Caco-2 (cell line): Measurements from ENCODE around the gene GPM6B. TPM values are rescaled to one million over a fixed set of nuclear protein-coding genes. Genes with fewer than 3 reads are reported as not detected.
"Not testable (repeated sequence)": the region's sequence is repeated elsewhere in the genome, so short reads cannot be mapped to it uniquely, and the experiment has no call there.

Experiments used
- BruUV-seq: library from RNA; stranded (reverse); fragments of 400-500 nt; replicated peaks from 2 replicates; lab custom pipeline; 2021; lab: Mats Ljungman, UMichigan
- CTCF ChIA-PET: fragments of 300-600 bp; sonication (Branson Sonifier 250); formaldehyde crosslinking; loops from one replicate; lab custom pipeline; 2022; ENCODE audit warnings: antibody characterized with exemption; lab: Charles Lee
- POLR2A ChIA-PET: fragments of 300-600 bp; sonication (Branson Sonifier 250); formaldehyde crosslinking; loops from one replicate; lab custom pipeline; 2022; ENCODE audit warnings: antibody characterized with exemption; lab: Charles Lee
- DNase-seq, 2 experiments: peaks; one replicate each; pipeline versions ENCODE4 v3.0.0 to v3.0.0-alpha.2; 2020 to 2022
- H3K27me3 ChIP-seq: replicated peaks from 2 replicates; pipeline ENCODE4 v1.6.0; 2011; ENCODE audit warnings: low read length; ENCODE audit not compliant: control insufficient read depth, insufficient read depth
- H3K36me3 ChIP-seq: 2 replicates; pipeline ENCODE4 v1.5.1; 2011; ENCODE audit warnings: low read length; ENCODE audit not compliant: control insufficient read depth, insufficient read depth
- H3K4me1 ChIP-seq: fragments of 250-450 bp; sonication (Bioruptor Pico); 2 replicates; pipeline ENCODE4 v1.5.1; 2020; ENCODE audit warnings: mild to moderate bottlenecking
- H3K4me3 ChIP-seq: 2 replicates; pipeline ENCODE4 v1.5.1; 2011; ENCODE audit warnings: low read depth, mild to moderate bottlenecking, control low read depth, low read length
- H3K9me3 ChIP-seq: fragments of 250-450 bp; sonication (Bioruptor Pico); 2 replicates; pipeline ENCODE4 v1.5.1; 2020; ENCODE audit warnings: mild to moderate bottlenecking, moderate library complexity
- H3K27ac Mint-ChIP-seq: one replicate; pipeline ENCODE4 v1.8.0; 2022; ENCODE audit warnings: mixed read lengths; ENCODE audit not compliant: unreplicated experiment
- H3K27me3 Mint-ChIP-seq: one replicate; pipeline ENCODE4 v1.8.0; 2022; ENCODE audit warnings: mixed read lengths; ENCODE audit not compliant: insufficient read depth, unreplicated experiment
- H3K36me3 Mint-ChIP-seq: one replicate; pipeline ENCODE4 v1.8.0; 2022; ENCODE audit warnings: mild to moderate bottlenecking, mixed read lengths; ENCODE audit not compliant: insufficient read depth, unreplicated experiment
- H3K4me1 Mint-ChIP-seq: one replicate; pipeline ENCODE4 v1.8.0; 2022; ENCODE audit warnings: low read depth, mixed read lengths; ENCODE audit not compliant: unreplicated experiment
- H3K4me3 Mint-ChIP-seq: one replicate; pipeline ENCODE4 v1.8.0; 2022; ENCODE audit warnings: mild to moderate bottlenecking, moderate library complexity, mixed read lengths; ENCODE audit not compliant: unreplicated experiment
- H3K9me3 Mint-ChIP-seq: one replicate; pipeline ENCODE4 v1.8.0; 2022; ENCODE audit warnings: mixed read lengths; ENCODE audit not compliant: unreplicated experiment
- intact Hi-C: fragments of 100-400 bp; cut with micrococcal nuclease; formaldehyde crosslinking; loops from one replicate; pipeline ENCODE4 v1.10.0; 2022; ENCODE audit not compliant: unreplicated experiment
- total RNA-seq: library from RNA; stranded (reverse); gene quantifications from 2 replicates; pipeline ENCODE4 v1.2.3, GENCODE V29; 2022
- TF ChIP-seq, protein P1 (sequence below), 2 experiments: fragments of 200-600 bp in 1 of 2; IDR thresholded peaks; 1 replicate in 1 of 2; 2 replicates in 1 of 2; pipeline versions ENCODE4 v1.5.1 to v1.8.0; 2011 to 2022; ENCODE audit warnings: antibody characterized with exemption in 1 of 2, control low read depth in 1 of 2, inconsistent platforms in 1 of 2, low read depth in 1 of 2, low read length in 1 of 2, mild to moderate bottlenecking in 1 of 2, moderate library complexity in 1 of 2; ENCODE audit not compliant: insufficient read depth in 1 of 2, severe bottlenecking in 1 of 2, unreplicated experiment in 1 of 2

Gene GPM6B
- total RNA-seq, 1 experiment from 2014 or later = 0.09 TPM

DNA sequence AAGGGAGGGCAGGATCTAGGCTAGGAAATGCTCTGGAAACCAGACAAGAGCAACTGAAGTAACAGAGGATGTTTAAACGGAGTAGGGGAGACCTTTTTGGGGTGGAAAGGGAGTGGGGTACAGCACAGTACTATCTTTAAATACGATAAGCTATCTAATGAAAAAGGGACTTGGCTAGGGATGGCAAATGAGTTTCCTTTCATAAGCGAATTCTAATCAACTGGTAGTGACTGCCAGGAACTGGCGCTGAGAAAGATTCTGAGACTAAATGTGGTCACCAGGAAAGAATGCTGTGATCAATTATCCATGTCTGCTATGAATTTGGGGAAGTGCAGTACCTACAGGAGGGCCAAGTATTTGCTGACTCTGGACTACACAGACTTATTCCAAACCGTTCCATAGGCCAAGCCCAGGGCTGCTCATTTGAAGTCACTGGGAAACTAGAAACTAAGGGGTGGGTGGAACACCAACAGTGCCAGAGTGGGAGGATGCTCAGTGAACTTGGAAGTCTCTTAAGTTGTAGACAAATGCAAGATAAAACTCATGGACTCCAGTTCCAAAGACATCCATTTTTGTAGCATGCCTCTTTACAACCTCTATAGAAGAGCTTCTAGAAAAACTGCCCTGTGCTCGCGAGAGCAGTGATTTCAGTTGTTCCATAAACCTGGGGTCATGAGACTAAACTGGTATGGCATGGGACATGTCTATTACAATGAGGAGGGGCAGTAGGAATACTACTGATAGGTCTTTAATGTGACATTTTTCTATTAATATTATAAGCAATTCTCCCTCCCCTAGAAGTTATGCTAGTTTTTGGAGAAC, 84.4 kb downstream of the GPM6B start:
- BruUV-seq = no TSS peak
- no peaks in the 10 kb centered on the region for H3K27me3 Mint-ChIP-seq
- peaks cover 5% of the 10 kb centered on the region for H3K9me3 Mint-ChIP-seq
- intact Hi-C loops = loop anchor here (5.0 kb wide), 1 partner anchor 65 kb away; no protein-coding TSS in a partner anchor
- H3K4me3 ChIP-seq = no peak overlapping the region
- H3K27me3 ChIP-seq = no peaks in the 10 kb centered on the region
- no peaks in the 10 kb centered on the region for H3K36me3 ChIP-seq
- H3K27ac Mint-ChIP-seq = peak overlapping the region; percentile 60
- H3K4me1 Mint-ChIP-seq = peaks cover 20% of the 10 kb centered on the region
- ChIA-PET CTCF (no interaction called here), POLR2A (no interaction called here)
- TF ChIP-seq, protein P1, sequence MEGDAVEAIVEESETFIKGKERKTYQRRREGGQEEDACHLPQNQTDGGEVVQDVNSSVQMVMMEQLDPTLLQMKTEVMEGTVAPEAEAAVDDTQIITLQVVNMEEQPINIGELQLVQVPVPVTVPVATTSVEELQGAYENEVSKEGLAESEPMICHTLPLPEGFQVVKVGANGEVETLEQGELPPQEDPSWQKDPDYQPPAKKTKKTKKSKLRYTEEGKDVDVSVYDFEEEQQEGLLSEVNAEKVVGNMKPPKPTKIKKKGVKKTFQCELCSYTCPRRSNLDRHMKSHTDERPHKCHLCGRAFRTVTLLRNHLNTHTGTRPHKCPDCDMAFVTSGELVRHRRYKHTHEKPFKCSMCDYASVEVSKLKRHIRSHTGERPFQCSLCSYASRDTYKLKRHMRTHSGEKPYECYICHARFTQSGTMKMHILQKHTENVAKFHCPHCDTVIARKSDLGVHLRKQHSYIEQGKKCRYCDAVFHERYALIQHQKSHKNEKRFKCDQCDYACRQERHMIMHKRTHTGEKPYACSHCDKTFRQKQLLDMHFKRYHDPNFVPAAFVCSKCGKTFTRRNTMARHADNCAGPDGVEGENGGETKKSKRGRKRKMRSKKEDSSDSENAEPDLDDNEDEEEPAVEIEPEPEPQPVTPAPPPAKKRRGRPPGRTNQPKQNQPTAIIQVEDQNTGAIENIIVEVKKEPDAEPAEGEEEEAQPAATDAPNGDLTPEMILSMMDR (IDR thresholded peaks at IDR 0.05; ENCODE audit: insufficient read depth in 1 of 2, low read depth in 1 of 2, low read length in 1 of 2, severe bottlenecking in 1 of 2, unreplicated experiment in 1 of 2) = no peak
- H3K9me3 ChIP-seq = no peaks in the 10 kb centered on the region
- H3K4me1 ChIP-seq = no peaks in the 10 kb centered on the region
- peaks cover 37% of the 10 kb centered on the region for H3K36me3 Mint-ChIP-seq
- DNase-seq = no peak
- peak overlapping the region; percentile 33 for H3K4me3 Mint-ChIP-seq

DNA sequence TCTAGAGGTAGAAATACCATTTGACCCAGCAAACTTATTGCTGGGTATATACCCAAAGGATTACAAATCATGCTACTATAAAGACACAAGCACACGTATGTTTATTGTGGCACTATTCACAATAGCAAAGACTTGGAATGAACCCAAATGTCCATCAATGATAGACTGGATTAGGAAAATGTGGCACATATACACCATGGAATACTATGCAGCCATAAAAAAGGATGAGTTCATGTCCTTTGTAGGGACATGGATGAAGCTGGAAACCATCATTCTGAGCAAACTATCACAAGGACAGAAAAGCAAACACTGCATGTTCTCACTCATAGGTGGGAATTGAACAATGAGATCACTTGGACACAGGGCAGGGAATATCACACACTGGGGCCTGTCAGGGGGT, 86.4 kb downstream of the GPM6B start:
- BruUV-seq, H3K27me3 Mint-ChIP-seq, H3K4me3 Mint-ChIP-seq, H3K27ac Mint-ChIP-seq, H3K4me1 ChIP-seq, DNase-seq, H3K27me3 ChIP-seq, H3K36me3 ChIP-seq, H3K4me3 ChIP-seq, H3K9me3 Mint-ChIP-seq, POLR2A ChIA-PET, CTCF ChIA-PET, H3K9me3 ChIP-seq: not testable (repeated sequence)
- intact Hi-C loops = loop anchor here (5.0 kb wide), 1 partner anchor 63 kb away; no protein-coding TSS in a partner anchor
- peaks cover 40% of the 10 kb centered on the region for H3K36me3 Mint-ChIP-seq
- H3K4me1 Mint-ChIP-seq = peaks cover 20% of the 10 kb centered on the region

DNA sequence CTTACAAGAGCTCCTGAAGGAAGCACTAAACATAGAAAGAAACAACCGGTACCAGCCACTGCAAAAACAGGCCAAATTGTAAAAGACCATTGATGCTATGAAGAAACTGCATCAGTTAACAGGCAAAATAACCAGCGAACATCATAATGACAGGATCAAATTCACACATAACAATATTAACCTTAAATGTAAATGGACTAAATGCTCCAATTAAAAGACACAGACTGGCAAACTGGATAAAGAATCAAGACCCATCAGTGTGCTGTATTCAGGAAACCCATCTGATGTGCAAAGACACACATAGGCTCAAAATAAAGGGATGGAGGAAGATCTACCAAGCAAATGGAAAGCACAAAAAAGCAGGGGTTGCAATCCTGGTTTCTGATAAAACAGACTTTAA, 90.3 kb downstream of the GPM6B start:
- CTCF ChIA-PET, BruUV-seq, H3K36me3 ChIP-seq, H3K27me3 ChIP-seq, intact Hi-C loops, H3K4me3 Mint-ChIP-seq, H3K27ac Mint-ChIP-seq, H3K9me3 Mint-ChIP-seq, H3K27me3 Mint-ChIP-seq, POLR2A ChIA-PET, H3K9me3 ChIP-seq, H3K4me3 ChIP-seq, DNase-seq, H3K4me1 Mint-ChIP-seq, H3K4me1 ChIP-seq: not testable (repeated sequence)
- peaks cover 29% of the 10 kb centered on the region for H3K36me3 Mint-ChIP-seq

DNA sequence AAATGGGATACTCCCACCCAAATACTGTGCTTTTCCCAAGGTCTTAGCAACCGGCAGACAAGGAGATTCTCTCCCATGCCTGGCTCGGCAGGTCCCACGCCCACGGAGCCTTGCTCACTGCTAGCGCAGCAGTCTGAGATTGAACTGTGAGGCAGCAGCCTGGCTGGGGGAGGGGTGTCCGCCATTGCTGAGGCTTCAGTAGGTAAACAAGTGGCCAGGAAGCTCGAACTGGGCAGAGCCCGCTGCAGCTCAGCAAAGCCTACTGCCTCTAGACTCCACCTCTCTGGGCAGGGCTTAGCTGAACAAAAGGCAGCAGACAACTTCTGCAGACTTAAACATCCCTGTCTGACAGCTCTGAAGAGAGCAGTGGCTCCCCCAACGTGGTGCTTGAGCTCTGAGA, 92.0 kb downstream of the GPM6B start:
- BruUV-seq, DNase-seq, H3K9me3 Mint-ChIP-seq, H3K9me3 ChIP-seq, intact Hi-C loops, CTCF ChIA-PET, H3K4me1 ChIP-seq, H3K36me3 ChIP-seq, H3K27me3 Mint-ChIP-seq, H3K4me3 ChIP-seq, H3K4me3 Mint-ChIP-seq, H3K27me3 ChIP-seq, H3K27ac Mint-ChIP-seq: not testable (repeated sequence)
- H3K4me1 Mint-ChIP-seq = peaks cover 15% of the 10 kb centered on the region
- POLR2A ChIA-PET = interaction anchor here (0.7 kb wide), 1 partner anchor 10 kb away, joined by 3 read pairs; the partner anchor contains the start of genes OFD1 and TRAPPC2
- H3K36me3 Mint-ChIP-seq = peaks cover 30% of the 10 kb centered on the region
